NCI-H510A (cell line): ENCODE results near the gene BIRC5.

Experiments used
- DNase-seq: peaks from one replicate; lab custom pipeline; 2025; lab: John Stamatoyannopoulos, UW

BIRC5 gene

GRCh38 chr17:78256707-78257591 lies 42.9 kb downstream of the BIRC5 start:
- no peak for DNase-seq

GRCh38 chr17:78257810-78258322 lies 43.8 kb downstream of the BIRC5 start:
- no peak for DNase-seq

- no peak for DNase-seq
Measured at GRCh38 chr17:78258323-78259191, 44.5 kb downstream of the BIRC5 start.

GRCh38 chr17:78259192-78259554 lies 45.1 kb downstream of the BIRC5 start:
- no peak for DNase-seq

GRCh38 chr17:78263063-78263735 lies 49.1 kb downstream of the BIRC5 start:
- no peak for DNase-seq

GRCh38 chr17:78263736-78264340 lies 49.8 kb downstream of the BIRC5 start:
- DNase-seq, result no peak

GRCh38 chr17:78264590-78264989 lies 50.5 kb downstream of the BIRC5 start:
- DNase-seq, result no peak

- DNase-seq, result no peak
Measured at GRCh38 chr17:78265121-78265520, 51.1 kb downstream of the BIRC5 start.

- DNase-seq, result no peak
Measured at GRCh38 chr17:78266231-78266631, 52.2 kb downstream of the BIRC5 start.

GRCh38 chr17:78266771-78267170 lies 52.7 kb downstream of the BIRC5 start:
- no peak for DNase-seq

- no peak for DNase-seq
Measured at GRCh38 chr17:78267253-78268073, 53.4 kb downstream of the BIRC5 start.

- DNase-seq, result no peak
Measured at GRCh38 chr17:78268191-78268874, 54.3 kb downstream of the BIRC5 start.

- no peak for DNase-seq
Measured at GRCh38 chr17:78268951-78269905, 55.2 kb downstream of the BIRC5 start.

- no peak for DNase-seq
Measured at GRCh38 chr17:78269955-78270381, 55.9 kb downstream of the BIRC5 start.

- no peak for DNase-seq
Measured at GRCh38 chr17:78271419-78272170, 57.5 kb downstream of the BIRC5 start.

GRCh38 chr17:78272181-78272913 lies 58.3 kb downstream of the BIRC5 start:
- peak; percentile 77 for DNase-seq

GRCh38 chr17:78272914-78273258 lies 58.8 kb downstream of the BIRC5 start:
- no peak for DNase-seq

- DNase-seq, result no peak
Measured at GRCh38 chr17:78273813-78274212, 59.8 kb downstream of the BIRC5 start.
